SJSA1 (cell line): ENCODE data around the gene CCDC136. TPM values are rescaled to one million over a fixed set of nuclear protein-coding genes. Genes with fewer than 3 reads are reported as not detected.

ENCODE experiments used
- DNase-seq, 2 experiments: peaks; one replicate each; pipeline ENCODE4 v3.0.0-alpha.2; 2015 to 2020; ENCODE audit warnings: low spot score in 2 of 2, low read depth in 1 of 2
- H3K27ac ChIP-seq: fragments of 250-450 bp; sonication (Bioruptor Pico); 2 replicates; pipeline ENCODE4 v1.5.1; 2020; ENCODE audit warnings: mild to moderate bottlenecking, moderate library complexity
- H3K27me3 ChIP-seq: fragments of 250-450 bp; sonication (Bioruptor Pico); replicated peaks from 2 replicates; pipeline ENCODE4 v1.5.1; 2020; ENCODE audit warnings: mild to moderate bottlenecking, moderate library complexity
- H3K36me3 ChIP-seq: fragments of 250-450 bp; sonication (Bioruptor Pico); 2 replicates; pipeline ENCODE4 v1.5.1; 2020; ENCODE audit warnings: mild to moderate bottlenecking
- H3K4me1 ChIP-seq: fragments of 250-450 bp; sonication (Bioruptor Pico); replicated peaks from 2 replicates; pipeline ENCODE4 v1.6.1; 2021; ENCODE audit warnings: mild to moderate bottlenecking
- H3K4me3 ChIP-seq: fragments of 250-450 bp; sonication (Bioruptor Pico); 2 replicates; pipeline ENCODE4 v1.5.1; 2020; ENCODE audit warnings: mild to moderate bottlenecking
- H3K9me3 ChIP-seq: fragments of 250-450 bp; sonication (Bioruptor Pico); replicated peaks from 2 replicates; pipeline ENCODE4 v1.5.1; 2020; ENCODE audit warnings: mild to moderate bottlenecking
- total RNA-seq: library from RNA; depleted of rRNA; stranded (reverse); fragments of >200 nt; shearing (Covaris generic); gene quantifications from 2 replicates; pipeline ENCODE4 v1.2.3, GENCODE V29; 2014

The CCDC136 gene
- total RNA-seq, 1 experiment from 2014 or later: 1.8 TPM

DNA sequence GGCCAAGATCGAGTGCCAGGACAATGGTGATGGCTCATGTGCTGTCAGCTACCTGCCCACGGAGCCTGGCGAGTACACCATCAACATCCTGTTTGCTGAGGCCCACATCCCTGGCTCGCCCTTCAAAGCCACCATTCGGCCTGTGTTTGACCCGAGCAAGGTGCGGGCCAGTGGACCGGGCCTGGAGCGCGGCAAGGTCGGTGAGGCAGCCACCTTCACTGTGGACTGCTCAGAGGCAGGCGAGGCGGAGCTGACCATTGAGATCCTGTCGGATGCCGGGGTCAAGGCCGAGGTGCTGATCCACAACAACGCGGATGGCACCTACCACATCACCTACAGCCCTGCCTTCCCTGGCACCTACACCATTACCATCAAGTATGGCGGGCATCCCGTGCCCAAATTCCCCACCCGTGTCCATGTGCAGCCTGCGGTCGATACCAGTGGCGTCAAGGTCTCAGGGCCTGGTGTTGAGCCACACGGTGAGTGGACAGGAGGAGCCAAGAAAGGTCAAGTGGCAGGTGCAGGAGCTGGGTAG is 53.1 kb downstream of the CCDC136 start:
- Histone ChIP-seq H3K4me1 (peaks cover 6% of the 10 kb centered on the region), H3K27ac (no peak overlapping the region), H3K4me3 (no peak overlapping the region), H3K27me3 (no peaks in the 10 kb centered on the region), H3K9me3 (no peaks in the 10 kb centered on the region), H3K36me3 (peaks cover 92% of the 10 kb centered on the region)
- DNase-seq: no peak

DNA sequence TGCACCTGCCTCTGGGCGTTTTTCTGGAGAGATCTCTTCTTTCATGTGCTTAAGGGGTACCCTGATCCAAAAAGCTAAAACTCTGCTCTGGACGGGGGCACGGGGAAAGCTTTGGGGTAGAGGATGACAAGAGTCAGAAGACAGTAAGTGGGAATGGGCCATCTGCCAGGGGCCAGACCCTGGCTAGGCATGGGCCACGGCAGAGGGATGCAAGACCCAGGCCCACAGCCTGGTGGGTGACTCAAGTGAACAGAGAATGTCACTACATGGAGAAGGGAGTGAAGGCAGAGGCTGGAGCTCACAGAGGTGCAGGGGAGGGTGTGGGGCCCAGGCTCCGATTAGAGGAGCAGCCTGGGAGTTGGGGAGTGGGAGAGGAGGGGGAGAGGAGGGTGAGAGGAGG is 53.7 kb downstream of the CCDC136 start:
- Histone ChIP-seq H3K36me3 (peaks cover 92% of the 10 kb centered on the region), H3K4me1 (peaks cover 6% of the 10 kb centered on the region)
- DNase-seq: no peak

DNA sequence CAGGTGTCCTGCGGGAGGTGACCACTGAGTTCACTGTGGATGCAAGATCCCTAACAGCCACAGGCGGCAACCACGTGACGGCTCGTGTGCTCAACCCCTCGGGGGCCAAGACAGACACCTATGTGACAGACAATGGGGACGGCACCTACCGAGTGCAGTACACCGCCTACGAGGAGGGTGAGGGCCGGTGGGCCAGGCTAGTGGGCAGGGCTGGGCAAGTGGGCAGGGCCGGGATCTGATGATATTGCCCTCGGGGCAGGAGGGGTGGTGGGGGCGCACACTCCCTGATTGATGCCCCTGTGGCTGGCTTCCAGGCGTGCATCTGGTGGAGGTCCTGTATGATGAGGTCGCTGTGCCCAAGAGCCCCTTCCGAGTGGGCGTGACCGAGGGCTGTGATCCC is 54.2 kb downstream of the CCDC136 start:
- Histone ChIP-seq H3K9me3 (no peaks in the 10 kb centered on the region), H3K4me1 (peaks cover 5% of the 10 kb centered on the region), H3K4me3 (no peak overlapping the region), H3K27ac (no peak overlapping the region), H3K36me3 (peaks cover 94% of the 10 kb centered on the region), H3K27me3 (no peaks in the 10 kb centered on the region)
- DNase-seq: no peak

More for the DNA sequence above, 53.7 kb downstream of the CCDC136 start:
- Histone ChIP-seq H3K27ac (no peak overlapping the region), H3K9me3 (no peaks in the 10 kb centered on the region), H3K4me3 (no peak overlapping the region), H3K27me3 (no peaks in the 10 kb centered on the region)

DNA sequence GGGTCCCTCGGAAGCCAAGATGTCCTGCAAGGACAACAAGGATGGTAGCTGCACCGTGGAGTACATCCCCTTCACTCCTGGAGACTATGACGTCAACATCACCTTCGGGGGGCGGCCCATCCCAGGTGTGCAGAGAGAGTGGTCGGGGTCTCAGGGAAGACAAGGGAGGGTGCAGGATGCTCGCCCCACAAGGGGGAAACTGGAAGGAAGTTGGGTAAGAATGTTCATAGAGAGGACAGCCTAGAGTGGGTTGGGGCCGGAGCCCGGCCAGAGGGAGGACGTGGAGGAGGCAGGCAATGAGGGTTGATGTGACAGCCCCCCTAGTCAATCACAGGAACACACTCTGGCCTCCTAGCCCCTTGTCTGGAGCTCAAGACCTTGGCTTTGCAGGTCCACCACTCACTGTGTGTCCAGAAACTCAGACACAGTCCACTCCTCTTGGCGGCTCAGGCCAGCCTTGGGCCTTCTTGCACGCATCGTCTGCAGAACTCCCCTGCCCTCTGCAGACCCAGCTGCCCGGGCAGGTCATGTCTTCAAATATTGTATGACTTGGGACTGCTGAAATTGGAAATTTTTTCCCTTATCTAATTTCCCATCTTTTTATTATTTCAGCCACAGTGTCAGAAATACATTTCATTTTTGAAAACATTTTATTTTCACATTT is 55.1 kb downstream of the CCDC136 start:
- no peak overlapping the region for H3K4me3 ChIP-seq

DNA sequence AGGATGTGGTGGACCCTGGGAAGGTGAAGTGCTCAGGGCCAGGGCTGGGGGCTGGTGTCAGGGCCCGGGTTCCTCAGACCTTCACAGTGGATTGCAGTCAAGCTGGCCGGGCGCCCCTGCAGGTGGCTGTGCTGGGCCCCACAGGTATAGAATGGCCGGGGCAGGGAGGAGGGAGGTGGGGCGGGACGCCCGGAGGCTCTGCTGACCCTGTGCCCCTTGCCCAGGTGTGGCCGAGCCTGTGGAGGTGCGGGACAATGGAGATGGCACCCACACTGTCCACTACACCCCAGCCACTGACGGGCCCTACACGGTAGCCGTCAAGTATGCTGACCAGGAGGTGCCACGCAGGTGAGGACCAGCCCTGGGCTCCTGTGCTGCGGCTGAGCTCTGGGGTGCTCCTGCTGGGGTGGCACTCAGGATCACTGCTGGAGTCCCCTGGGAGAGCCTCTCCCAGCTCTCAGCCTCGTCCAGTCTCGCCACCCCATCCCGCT is 56.0 kb downstream of the CCDC136 start:
- Histone ChIP-seq H3K9me3 (no peaks in the 10 kb centered on the region), H3K36me3 (peaks cover 94% of the 10 kb centered on the region), H3K4me3 (no peak overlapping the region), H3K4me1 (no peaks in the 10 kb centered on the region), H3K27me3 (no peaks in the 10 kb centered on the region), H3K27ac (no peak overlapping the region)
- DNase-seq: no peak

More for the DNA sequence above, 55.1 kb downstream of the CCDC136 start:
- H3K27ac ChIP-seq: no peak overlapping the region
- no peak for DNase-seq
- H3K36me3 ChIP-seq: peaks cover 94% of the 10 kb centered on the region
- H3K27me3 ChIP-seq: no peaks in the 10 kb centered on the region
- H3K4me1 ChIP-seq: no peaks in the 10 kb centered on the region
- H3K9me3 ChIP-seq: no peaks in the 10 kb centered on the region

DNA sequence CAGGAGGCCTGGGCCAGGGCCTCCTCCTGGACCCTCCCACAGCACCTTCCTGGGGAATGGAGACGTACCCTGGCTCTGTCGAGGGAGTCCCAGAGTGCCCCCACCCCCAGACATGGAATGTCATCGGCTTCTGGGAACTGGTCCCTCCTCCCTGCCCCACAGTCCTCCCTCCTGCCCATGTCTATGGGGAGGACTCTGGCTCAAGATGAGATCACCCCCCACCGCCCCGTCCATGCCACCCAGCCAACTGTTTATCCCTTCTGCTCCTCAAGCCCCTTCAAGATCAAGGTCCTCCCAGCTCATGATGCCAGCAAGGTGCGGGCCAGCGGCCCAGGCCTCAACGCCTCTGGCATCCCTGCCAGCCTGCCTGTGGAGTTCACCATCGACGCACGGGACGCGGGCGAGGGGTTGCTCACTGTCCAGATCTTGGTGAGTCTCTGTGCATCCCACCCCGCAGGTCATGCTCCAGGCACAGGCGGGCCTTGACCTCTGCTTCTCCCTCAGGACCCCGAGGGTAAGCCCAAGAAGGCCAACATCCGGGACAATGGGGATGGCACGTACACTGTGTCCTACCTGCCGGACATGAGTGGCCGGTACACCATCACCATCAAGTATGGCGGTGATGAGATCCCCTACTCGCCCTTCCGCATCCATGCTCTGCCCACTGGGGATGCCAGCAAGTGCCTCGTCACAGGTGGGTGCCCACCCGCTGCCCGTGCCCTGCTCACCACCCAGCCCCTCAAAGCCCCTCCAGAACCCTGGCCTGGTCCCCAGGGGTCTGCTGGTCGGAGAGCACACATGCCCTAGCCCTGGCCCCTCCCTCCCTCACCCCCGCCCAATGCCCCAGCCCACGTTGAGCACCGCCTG is 56.8 kb downstream of the CCDC136 start:
- DNase-seq: no peak
- Histone ChIP-seq H3K4me3 (no peak overlapping the region), H3K4me1 (no peaks in the 10 kb centered on the region), H3K27me3 (no peaks in the 10 kb centered on the region), H3K9me3 (no peaks in the 10 kb centered on the region), H3K36me3 (peaks cover 94% of the 10 kb centered on the region), H3K27ac (no peak overlapping the region)

DNA sequence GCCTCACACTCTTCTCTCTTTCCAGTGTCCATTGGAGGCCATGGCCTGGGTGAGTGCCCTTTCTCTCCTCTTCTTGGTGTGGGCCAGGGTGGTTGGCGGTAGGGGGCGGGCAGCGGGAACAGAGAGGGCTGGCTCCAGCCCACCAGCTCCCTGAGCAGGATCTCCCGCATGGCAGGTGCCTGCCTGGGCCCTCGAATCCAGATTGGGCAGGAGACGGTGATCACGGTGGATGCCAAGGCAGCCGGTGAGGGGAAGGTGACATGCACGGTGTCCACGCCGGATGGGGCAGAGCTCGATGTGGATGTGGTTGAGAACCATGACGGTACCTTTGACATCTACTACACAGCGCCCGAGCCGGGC is 57.4 kb downstream of the CCDC136 start:
- no peaks in the 10 kb centered on the region for H3K9me3 ChIP-seq
- peaks cover 94% of the 10 kb centered on the region for H3K36me3 ChIP-seq
- H3K4me1 ChIP-seq: no peaks in the 10 kb centered on the region
- no peak for DNase-seq
- no peak overlapping the region for H3K4me3 ChIP-seq
- no peaks in the 10 kb centered on the region for H3K27me3 ChIP-seq
- no peak overlapping the region for H3K27ac ChIP-seq

DNA sequence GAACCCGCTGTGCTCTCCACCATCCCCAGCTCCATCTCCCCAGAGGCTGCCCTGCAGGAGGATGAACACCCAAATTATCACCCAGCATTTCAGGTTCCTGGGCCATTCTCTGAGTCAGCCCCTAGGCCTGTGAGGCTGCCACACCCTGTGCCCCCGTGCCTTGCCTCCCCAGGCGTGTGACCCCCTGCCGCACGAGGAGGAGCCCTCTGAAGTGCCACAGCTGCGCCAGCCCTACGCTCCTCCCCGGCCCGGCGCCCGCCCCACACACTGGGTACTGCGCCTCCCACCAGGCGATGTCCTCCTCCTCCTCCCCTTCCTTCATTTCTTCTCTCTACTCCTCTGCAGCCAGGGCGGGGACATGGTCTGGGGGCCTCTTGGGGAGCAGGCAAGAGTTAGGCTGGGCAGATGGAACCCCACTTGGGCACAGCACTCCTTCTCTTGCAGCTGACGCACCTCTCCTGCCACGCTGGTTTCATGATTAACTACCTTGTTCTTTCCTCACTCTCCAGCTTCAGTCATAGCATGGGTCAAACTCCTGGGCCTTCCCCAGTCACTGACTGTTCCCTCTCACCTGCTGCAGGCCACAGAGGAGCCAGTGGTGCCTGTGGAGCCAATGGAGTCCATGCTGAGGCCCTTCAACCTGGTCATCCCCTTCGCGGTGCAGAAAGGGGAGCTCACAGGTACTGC is 58.2 kb downstream of the CCDC136 start:
- Histone ChIP-seq H3K4me3 (no peak overlapping the region), H3K36me3 (peaks cover 94% of the 10 kb centered on the region), H3K27me3 (no peaks in the 10 kb centered on the region), H3K9me3 (no peaks in the 10 kb centered on the region), H3K4me1 (no peaks in the 10 kb centered on the region), H3K27ac (no peak overlapping the region)
- no peak for DNase-seq

DNA sequence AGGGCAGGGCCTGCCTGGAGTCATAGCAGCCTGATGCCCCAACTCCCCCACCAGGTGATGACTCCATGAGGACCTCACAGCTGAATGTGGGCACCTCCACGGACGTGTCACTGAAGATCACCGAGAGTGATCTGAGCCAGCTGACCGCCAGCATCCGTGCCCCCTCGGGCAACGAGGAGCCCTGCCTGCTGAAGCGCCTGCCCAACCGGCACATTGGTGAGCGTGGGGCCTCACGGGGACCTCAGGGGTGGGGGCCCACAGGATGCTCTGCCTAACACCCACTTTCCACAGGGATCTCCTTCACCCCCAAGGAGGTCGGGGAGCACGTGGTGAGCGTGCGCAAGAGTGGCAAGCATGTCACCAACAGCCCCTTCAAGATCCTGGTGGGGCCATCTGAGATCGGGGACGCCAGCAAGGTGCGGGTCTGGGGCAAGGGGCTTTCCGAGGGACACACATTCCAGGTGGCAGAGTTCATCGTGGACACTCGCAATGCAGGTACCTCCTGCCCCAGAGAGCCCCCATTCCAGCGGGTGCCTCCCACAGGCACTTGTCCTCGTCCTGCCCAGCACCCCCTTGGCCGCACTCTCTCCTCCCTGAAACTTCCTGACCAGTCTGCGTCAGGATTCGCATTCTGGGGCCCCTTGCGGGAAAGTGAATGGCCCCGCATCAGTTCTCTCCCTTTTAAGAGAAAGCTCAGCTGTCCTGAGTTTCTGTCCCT is 60.9 kb downstream of the CCDC136 start:
- Histone ChIP-seq H3K36me3 (peaks cover 90% of the 10 kb centered on the region), H3K4me3 (no peak overlapping the region), H3K27me3 (no peaks in the 10 kb centered on the region), H3K9me3 (no peaks in the 10 kb centered on the region), H3K27ac (no peak overlapping the region), H3K4me1 (no peaks in the 10 kb centered on the region)
- DNase-seq: no peak

DNA sequence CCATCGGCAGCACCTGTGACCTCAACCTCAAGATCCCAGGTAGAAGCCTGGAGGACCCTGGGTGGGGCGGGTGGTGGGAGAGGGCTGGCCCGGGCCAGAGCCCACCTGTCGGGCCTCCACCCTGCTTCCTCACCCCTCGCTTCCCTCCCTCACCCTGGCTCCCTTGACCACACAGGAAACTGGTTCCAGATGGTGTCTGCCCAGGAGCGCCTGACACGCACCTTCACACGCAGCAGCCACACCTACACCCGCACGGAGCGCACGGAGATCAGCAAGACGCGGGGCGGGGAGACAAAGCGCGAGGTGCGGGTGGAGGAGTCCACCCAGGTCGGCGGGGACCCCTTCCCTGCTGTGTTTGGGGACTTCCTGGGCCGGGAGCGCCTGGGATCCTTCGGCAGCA is 62.0 kb downstream of the CCDC136 start:
- DNase-seq: no peak
- no peak overlapping the region for H3K4me3 ChIP-seq
- no peaks in the 10 kb centered on the region for H3K27me3 ChIP-seq
- H3K27ac ChIP-seq: no peak overlapping the region
- peaks cover 83% of the 10 kb centered on the region for H3K36me3 ChIP-seq
- no peaks in the 10 kb centered on the region for H3K4me1 ChIP-seq
- H3K9me3 ChIP-seq: no peaks in the 10 kb centered on the region

DNA sequence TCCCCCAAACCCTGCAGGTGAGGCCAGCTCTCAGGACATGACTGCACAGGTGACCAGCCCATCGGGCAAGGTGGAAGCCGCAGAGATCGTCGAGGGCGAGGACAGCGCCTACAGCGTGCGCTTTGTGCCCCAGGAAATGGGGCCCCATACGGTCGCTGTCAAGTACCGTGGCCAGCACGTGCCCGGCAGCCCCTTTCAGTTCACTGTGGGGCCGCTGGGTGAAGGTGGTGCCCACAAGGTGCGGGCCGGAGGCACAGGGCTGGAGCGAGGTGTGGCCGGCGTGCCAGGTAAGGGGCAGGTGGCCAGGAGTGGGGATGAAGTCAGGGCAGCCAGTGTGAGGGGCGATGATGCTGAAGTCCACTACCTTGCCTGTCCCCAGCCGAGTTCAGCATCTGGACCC is 62.6 kb downstream of the CCDC136 start:
- peaks cover 82% of the 10 kb centered on the region for H3K36me3 ChIP-seq
- no peak for DNase-seq
- H3K27ac ChIP-seq: no peak overlapping the region
- H3K4me1 ChIP-seq: no peaks in the 10 kb centered on the region
- no peaks in the 10 kb centered on the region for H3K9me3 ChIP-seq
- H3K27me3 ChIP-seq: no peaks in the 10 kb centered on the region
- no peak overlapping the region for H3K4me3 ChIP-seq

DNA sequence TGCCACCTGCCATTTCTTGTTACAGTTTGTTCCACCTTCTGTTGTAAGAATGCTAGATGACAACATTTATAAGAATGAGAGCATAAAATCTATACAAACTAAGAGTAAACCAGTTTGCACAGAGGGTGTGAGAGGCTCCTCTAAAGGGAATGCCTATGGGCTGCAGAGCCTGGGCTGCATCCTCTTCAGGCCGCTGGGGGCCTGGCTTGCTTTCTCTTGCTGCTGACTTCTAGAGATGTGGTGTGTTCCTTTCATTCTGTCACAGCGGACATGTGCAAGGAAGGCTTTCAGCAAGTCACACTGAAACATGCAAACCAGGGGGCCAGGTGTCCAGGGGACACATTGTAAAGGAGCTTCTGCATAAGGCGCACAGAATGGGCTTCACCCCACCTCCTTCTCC is 63.8 kb downstream of the CCDC136 start:
- Histone ChIP-seq H3K4me1 (no peaks in the 10 kb centered on the region), H3K4me3 (no peak overlapping the region), H3K9me3 (no peaks in the 10 kb centered on the region), H3K36me3 (peaks cover 73% of the 10 kb centered on the region), H3K27ac (no peak overlapping the region), H3K27me3 (no peaks in the 10 kb centered on the region)
- no peak for DNase-seq

DNA sequence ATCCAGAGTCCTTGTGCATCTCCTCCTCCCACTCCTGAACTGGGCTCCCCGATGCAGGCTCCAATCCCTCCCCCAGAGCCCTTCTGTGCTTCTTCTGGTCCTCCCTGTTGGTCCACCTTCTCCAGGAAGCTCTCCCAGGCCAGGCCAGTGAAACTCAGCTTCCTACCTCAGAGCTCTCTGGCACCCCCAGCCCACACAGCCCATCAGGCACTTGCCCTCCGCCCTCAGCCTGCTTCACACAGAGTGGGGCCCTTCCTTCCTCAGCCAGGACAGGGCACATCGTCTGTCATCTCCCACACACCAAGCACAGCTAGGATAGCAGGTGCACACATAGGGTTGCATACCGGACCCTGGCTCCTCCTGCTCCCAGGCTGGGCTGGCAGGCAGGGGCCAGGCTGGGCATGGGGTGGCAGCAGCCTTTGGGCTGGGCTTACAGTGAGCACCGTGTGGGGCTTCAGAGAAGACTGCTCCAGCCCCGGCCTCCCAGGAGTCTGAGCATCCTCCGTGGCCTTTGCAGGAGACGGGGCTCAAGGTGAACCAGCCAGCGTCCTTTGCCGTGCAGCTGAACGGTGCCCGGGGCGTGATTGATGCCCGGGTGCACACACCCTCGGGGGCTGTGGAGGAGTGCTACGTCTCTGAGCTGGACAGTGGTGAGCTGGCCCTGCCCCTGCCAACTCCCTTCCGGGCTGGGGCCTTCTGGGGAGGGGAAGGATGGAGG is 64.4 kb downstream of the CCDC136 start:
- Histone ChIP-seq H3K27ac (no peak overlapping the region), H3K36me3 (peaks cover 67% of the 10 kb centered on the region), H3K4me3 (no peak overlapping the region), H3K9me3 (no peaks in the 10 kb centered on the region), H3K27me3 (no peaks in the 10 kb centered on the region), H3K4me1 (no peaks in the 10 kb centered on the region)
- no peak for DNase-seq
